DND-41 (cell line): Measurements from ENCODE around the gene IFT88.

Source experiments
- ATAC-seq: fragments of 200-7000 bp; cut with Tn5 transposase; 3 replicates; pipeline ENCODE4 v1.9.1; 2021; ENCODE audit warnings: low read depth; ENCODE audit not compliant: insufficient read depth
- DNase-seq: peaks from one replicate; pipeline ENCODE4 v3.0.0-alpha.2; 2020
- H2AFZ ChIP-seq: 2 replicates; pipeline ENCODE4 v1.6.0; 2012; ENCODE audit warnings: low read depth, low read length
- H3K27ac ChIP-seq: 2 replicates; pipeline ENCODE4 v1.5.1; 2012; ENCODE audit warnings: low read length, inconsistent platforms
- H3K27me3 ChIP-seq: fragments of 200-600 bp; sonication (generic); 2 replicates; pipeline ENCODE4 v1.6.0; 2012; ENCODE audit warnings: low read length, mild to moderate bottlenecking, inconsistent platforms; ENCODE audit not compliant: insufficient read depth, poor library complexity
- H3K36me3 ChIP-seq: 2 replicates; pipeline ENCODE4 v1.5.1; 2012; ENCODE audit warnings: low read length, inconsistent platforms; ENCODE audit not compliant: insufficient read depth
- H3K4me1 ChIP-seq: 2 replicates; pipeline ENCODE4 v1.5.1; 2012; ENCODE audit warnings: mild to moderate bottlenecking, low read length; ENCODE audit not compliant: insufficient read depth
- H3K4me2 ChIP-seq: 2 replicates; pipeline ENCODE4 v1.6.0; 2012; ENCODE audit warnings: mild to moderate bottlenecking, moderate library complexity, low read length, inconsistent platforms; ENCODE audit not compliant: insufficient read depth
- H3K4me3 ChIP-seq, 2 experiments: fragments of 200-600 bp in 1 of 2; shearing (Covaris generic) in 1 of 2; 2 replicates each; pipeline ENCODE4 v1.5.1; 2012 to 2016; ENCODE audit warnings: inconsistent platforms in 2 of 2, low read length in 2 of 2, mild to moderate bottlenecking in 2 of 2, low read depth in 1 of 2, moderate library complexity in 1 of 2
- H3K79me2 ChIP-seq: 2 replicates; pipeline ENCODE4 v1.6.0; 2012; ENCODE audit warnings: low read length, inconsistent platforms; ENCODE audit not compliant: insufficient read depth
- H3K9ac ChIP-seq: 2 replicates; pipeline ENCODE4 v1.6.0; 2012; ENCODE audit warnings: low read depth, mild to moderate bottlenecking, inconsistent platforms, low read length, moderate library complexity
- H3K9me3 ChIP-seq: 2 replicates; pipeline ENCODE4 v1.5.1; 2012; ENCODE audit warnings: low read length, moderate library complexity, mild to moderate bottlenecking, inconsistent platforms; ENCODE audit not compliant: insufficient read depth, severe bottlenecking
- H4K20me1 ChIP-seq: 2 replicates; pipeline ENCODE4 v1.6.0; 2012; ENCODE audit warnings: low read length; ENCODE audit not compliant: insufficient read depth
- CTCF ChIP-seq: IDR thresholded peaks from 2 replicates; pipeline ENCODE4 v1.5.1; 2012; ENCODE audit warnings: borderline replicate concordance, low read length, moderate library complexity, mild to moderate bottlenecking; ENCODE audit not compliant: poor library complexity, severe bottlenecking; ENCODE audit errors: extremely low read depth
- EZH2 ChIP-seq: IDR thresholded peaks from 3 replicates; pipeline ENCODE4 v1.6.1; 2012; ENCODE audit warnings: borderline replicate concordance, low read depth, mild to moderate bottlenecking, moderate library complexity, low read length, inconsistent platforms; ENCODE audit not compliant: severe bottlenecking

The IFT88 gene

DNA sequence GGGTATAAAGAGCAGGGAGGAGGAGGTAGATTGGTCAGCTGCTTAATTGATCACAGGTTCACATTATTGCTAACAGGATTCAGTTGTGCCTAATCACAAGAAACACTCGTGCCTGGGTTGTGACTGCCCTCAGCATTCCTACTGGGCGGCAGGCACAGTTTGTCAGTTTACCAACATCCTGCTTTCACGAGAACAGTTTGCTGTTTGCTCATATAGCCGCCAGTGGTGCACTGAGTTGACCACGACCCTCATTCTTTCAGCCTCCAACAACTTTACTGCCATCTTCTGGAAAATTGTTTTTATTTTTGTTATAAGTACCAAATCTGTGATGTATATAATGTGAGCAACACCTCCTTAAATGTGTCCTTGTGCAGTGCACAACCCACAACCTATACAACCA lies 16.2 kb upstream of the IFT88 start:
- no peaks in the 10 kb centered on the region for H4K20me1 ChIP-seq
- H3K4me2 ChIP-seq, result no peak overlapping the region
- H3K27ac ChIP-seq, result no peak overlapping the region
- no peak for TF ChIP-seq EZH2
- peak; percentile 7 for TF ChIP-seq CTCF
- no peaks in the 10 kb centered on the region for H3K79me2 ChIP-seq
- H3K27me3 ChIP-seq, result no peaks in the 10 kb centered on the region
- H3K9me3 ChIP-seq, result no peaks in the 10 kb centered on the region
- ATAC-seq, result peak; percentile 27; the same call in 1 of the 3 replicates
- DNase-seq, result peak; percentile 9
- H3K4me3 ChIP-seq, result no peak overlapping the region
- H3K9ac ChIP-seq, result no peak overlapping the region
- H3K4me1 ChIP-seq, result no peaks in the 10 kb centered on the region
- H2AFZ ChIP-seq, result 0 out of 2 replicates have a peak overlapping the region, but pooled peaks have one; percentile 1
- no peaks in the 10 kb centered on the region for H3K36me3 ChIP-seq

DNA sequence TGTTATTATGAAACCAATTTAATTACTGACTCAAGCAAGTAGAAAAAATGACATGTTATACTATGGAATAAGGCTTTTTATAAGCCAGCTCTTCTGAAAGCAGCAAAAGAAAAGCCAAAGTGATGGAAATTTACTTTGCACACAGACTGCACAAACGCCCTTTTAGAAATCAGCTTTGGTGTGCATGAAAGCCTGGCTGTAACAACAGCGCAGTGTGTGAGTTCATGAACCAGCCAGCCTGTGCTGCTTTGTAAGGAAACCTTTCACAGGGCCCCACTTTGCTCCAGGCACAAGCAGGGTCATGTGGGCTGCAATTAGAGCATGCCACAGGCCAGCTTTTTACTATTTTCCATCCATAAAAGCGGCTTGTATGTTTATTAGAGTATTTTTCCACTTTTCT lies 13.6 kb upstream of the IFT88 start:
- H3K9ac ChIP-seq, result no peak overlapping the region
- H3K9me3 ChIP-seq, result no peaks in the 10 kb centered on the region
- H3K4me3 ChIP-seq, result no peak overlapping the region
- no peaks in the 10 kb centered on the region for H3K4me1 ChIP-seq
- H2AFZ ChIP-seq, result peak overlapping the region; percentile 26; the same call in 1 of the 2 replicates
- H3K36me3 ChIP-seq, result no peaks in the 10 kb centered on the region
- no peak overlapping the region for H3K27ac ChIP-seq
- TF ChIP-seq CTCF, result no peak
- TF ChIP-seq EZH2, result no peak
- ATAC-seq (no peak), DNase-seq (no peak)
- H3K27me3 ChIP-seq, result no peaks in the 10 kb centered on the region
- H3K79me2 ChIP-seq, result no peaks in the 10 kb centered on the region
- no peaks in the 10 kb centered on the region for H4K20me1 ChIP-seq
- H3K4me2 ChIP-seq, result no peak overlapping the region

GRCh38 chr13:20558982-20559381 lies 8.0 kb upstream of the IFT88 start:
- no peaks in the 10 kb centered on the region for H3K27me3 ChIP-seq
- no peak overlapping the region for H3K27ac ChIP-seq
- 0 out of 2 replicates have a peak overlapping the region, but pooled peaks have one; percentile 13 for H2AFZ ChIP-seq
- no peaks in the 10 kb centered on the region for H4K20me1 ChIP-seq
- H3K4me1 ChIP-seq, result no peaks in the 10 kb centered on the region
- no peaks in the 10 kb centered on the region for H3K36me3 ChIP-seq
- H3K9me3 ChIP-seq, result no peaks in the 10 kb centered on the region
- ATAC-seq (no peak), DNase-seq (no peak)
- no peak overlapping the region for H3K4me2 ChIP-seq
- H3K4me3 ChIP-seq, result no peak overlapping the region
- H3K79me2 ChIP-seq, result no peaks in the 10 kb centered on the region
- no peak overlapping the region for H3K9ac ChIP-seq
- TF ChIP-seq EZH2 (no peak), CTCF (no peak)

GRCh38 chr13:20559659-20560356 lies 7.1 kb upstream of the IFT88 start:
- H3K4me3 ChIP-seq, result no peak overlapping the region
- ATAC-seq (no peak), DNase-seq (no peak)
- no peak overlapping the region for H3K9ac ChIP-seq
- no peak for TF ChIP-seq CTCF
- no peak for TF ChIP-seq EZH2
- H3K36me3 ChIP-seq, result no peaks in the 10 kb centered on the region
- no peaks in the 10 kb centered on the region for H4K20me1 ChIP-seq
- no peak overlapping the region for H3K4me2 ChIP-seq
- no peaks in the 10 kb centered on the region for H3K27me3 ChIP-seq
- H3K9me3 ChIP-seq, result no peaks in the 10 kb centered on the region
- no peak overlapping the region for H2AFZ ChIP-seq
- H3K4me1 ChIP-seq, result no peaks in the 10 kb centered on the region
- H3K79me2 ChIP-seq, result no peaks in the 10 kb centered on the region
- no peak overlapping the region for H3K27ac ChIP-seq
